Measurements from ENCODE around the gene LIN7A.
"Not testable (repeated sequence)": the region's sequence is repeated elsewhere in the genome, so short reads cannot be mapped to it uniquely, and the experiment has no call there.

The LIN7A gene

GRCh38 chr12:80814453-80814852 is 123.3 kb downstream of the LIN7A start:
- in situ Hi-C loops (cut with HindIII; ENCODE audit: low sequenced_read_pairs): no loop called here

- in situ Hi-C loops (cut with HindIII; ENCODE audit: low sequenced_read_pairs): no loop called here
Measured at GRCh38 chr12:80813820-80814219, 123.9 kb downstream of the LIN7A start.

- in situ Hi-C loops (cut with HindIII; ENCODE audit: low sequenced_read_pairs): no loop called here
Measured at GRCh38 chr12:80811957-80812708, 125.6 kb downstream of the LIN7A start.

- in situ Hi-C loops (cut with HindIII; ENCODE audit: low sequenced_read_pairs): no loop called here
Measured at GRCh38 chr12:80810874-80811273, 126.9 kb downstream of the LIN7A start.

- in situ Hi-C loops (cut with HindIII; ENCODE audit: low sequenced_read_pairs): no loop called here
Measured at GRCh38 chr12:80807640-80808288, 130.0 kb downstream of the LIN7A start.

- in situ Hi-C loops (cut with HindIII; ENCODE audit: low sequenced_read_pairs): no loop called here
Measured at GRCh38 chr12:80805106-80805505, 132.6 kb downstream of the LIN7A start.

GRCh38 chr12:80802652-80803400 is 134.9 kb downstream of the LIN7A start:
- in situ Hi-C loops (cut with HindIII; ENCODE audit: low sequenced_read_pairs): no loop called here

- in situ Hi-C loops (cut with HindIII; ENCODE audit: low sequenced_read_pairs): no loop called here
Measured at GRCh38 chr12:80798281-80798680, 139.5 kb downstream of the LIN7A start.

- in situ Hi-C loops (cut with HindIII; ENCODE audit: low sequenced_read_pairs): no loop called here
Measured at GRCh38 chr12:80794551-80794950, 143.2 kb downstream of the LIN7A start.

GRCh38 chr12:80792861-80793260 is 144.9 kb downstream of the LIN7A start:
- in situ Hi-C loops (cut with HindIII; ENCODE audit: low sequenced_read_pairs): no loop called here

- in situ Hi-C loops (cut with HindIII; ENCODE audit: low sequenced_read_pairs): no loop called here
Measured at GRCh38 chr12:80791863-80792262, 145.9 kb downstream of the LIN7A start.

- in situ Hi-C loops (cut with HindIII; ENCODE audit: low sequenced_read_pairs): not testable (repeated sequence)
Measured at GRCh38 chr12:80788407-80788806, 149.3 kb downstream of the LIN7A start.

- in situ Hi-C loops (cut with HindIII; ENCODE audit: low sequenced_read_pairs): not testable (repeated sequence)
Measured at GRCh38 chr12:80782963-80783470, 154.7 kb downstream of the LIN7A start.

- in situ Hi-C loops (cut with HindIII; ENCODE audit: low sequenced_read_pairs): no loop called here
Measured at GRCh38 chr12:80781313-80781712, 156.4 kb downstream of the LIN7A start.

GRCh38 chr12:80780746-80781145 is 157.0 kb downstream of the LIN7A start:
- in situ Hi-C loops (cut with HindIII; ENCODE audit: low sequenced_read_pairs): no loop called here

GRCh38 chr12:80778005-80778541 is 159.7 kb downstream of the LIN7A start:
- in situ Hi-C loops (cut with HindIII; ENCODE audit: low sequenced_read_pairs): no loop called here

GRCh38 chr12:80777587-80777986 is 160.1 kb downstream of the LIN7A start:
- in situ Hi-C loops (cut with HindIII; ENCODE audit: low sequenced_read_pairs): no loop called here

- in situ Hi-C loops (cut with HindIII; ENCODE audit: low sequenced_read_pairs): no loop called here
Measured at GRCh38 chr12:80776706-80777105, 161.0 kb downstream of the LIN7A start.

- in situ Hi-C loops (cut with HindIII; ENCODE audit: low sequenced_read_pairs): no loop called here
Measured at GRCh38 chr12:80770958-80771357, 166.8 kb downstream of the LIN7A start.

- in situ Hi-C loops (cut with HindIII; ENCODE audit: low sequenced_read_pairs): loop anchor here (5.0 kb wide), 1 partner anchor 362 kb away; no protein-coding TSS in a partner anchor
Measured at GRCh38 chr12:80769553-80770140, 168.1 kb downstream of the LIN7A start.

GRCh38 chr12:80766897-80767296 is 170.8 kb downstream of the LIN7A start:
- in situ Hi-C loops (cut with HindIII; ENCODE audit: low sequenced_read_pairs): loop anchor here (5.0 kb wide), 1 partner anchor 360 kb away; no protein-coding TSS in a partner anchor

All from endothelial cell of hepatic sinusoid (primary cell).